ENCODE results near the gene DUSP6. TPM values are rescaled to one million over a fixed set of nuclear protein-coding genes. Genes with fewer than 3 reads are reported as not detected.
A peak's percentile ranks its signal among the peaks of the same experiment; 100 is the strongest.

The DUSP6 gene
- total and polyA plus RNA-seq, 2 of the 13 experiments (the other 11 are each of a cell fraction or from before 2014, with no cell fraction given): 40.9 to 161 TPM

GRCh38 chr12:89391726-89392336, 39.5 kb upstream of the DUSP6 start (continued):
- peak; percentile 62 for TF ChIP-seq SALL1 (CRISPR knock-in tag; IDR thresholded peaks at IDR 0.05)
- TF ChIP-seq ZBTB40 (IDR thresholded peaks at IDR 0.05): no peak
- no peak for TF ChIP-seq ZBTB40 (CRISPR knock-in tag; IDR thresholded peaks at IDR 0.05)
- peak; percentile 55; the same call in 1 of the 2 replicates for TF ChIP-seq PPARG (CRISPR knock-in tag; conservative IDR thresholded peaks at IDR 0.05)
- no peak for TF ChIP-seq SSRP1 (CRISPR knock-in tag; IDR thresholded peaks at IDR 0.05)
- TF ChIP-seq FOXJ3 (CRISPR knock-in tag; IDR thresholded peaks at IDR 0.05; ENCODE audit: borderline replicate concordance): no peak; the same call in 1 of the 2 replicates
- no peak for TF ChIP-seq DPF2 (CRISPR knock-in tag; IDR thresholded peaks at IDR 0.05; ENCODE audit: borderline replicate concordance, low read depth)
- no peak; the same call in 1 of the 2 replicates for TF ChIP-seq RXRA (CRISPR knock-in tag; IDR thresholded peaks at IDR 0.05)
- TF ChIP-seq ZBTB7A (CRISPR knock-in tag; IDR thresholded peaks at IDR 0.05): no peak
- TF ChIP-seq KIAA2018 (CRISPR knock-in tag; IDR thresholded peaks at IDR 0.05; ENCODE audit: borderline replicate concordance): no peak
- TF ChIP-seq MXD3 (CRISPR knock-in tag; IDR thresholded peaks at IDR 0.05): no peak
- no peak for TF ChIP-seq CEBPB (IDR thresholded peaks at IDR 0.05; ENCODE audit: borderline replicate concordance, low read depth, low read length)
